Mesothelial cell of epicardium (in vitro differentiated cells): ENCODE measurements around the gene PRKN. TPM values are rescaled to one million over a fixed set of nuclear protein-coding genes. Genes with fewer than 3 reads are reported as not detected.

ENCODE experiments used
- DNase-seq, 2 experiments: peaks; one replicate each; pipeline ENCODE4 v3.0.0; 2021; ENCODE audit warnings: low spot score in 2 of 2; ENCODE audit not compliant: unreplicated experiment in 2 of 2
- H3K27ac Mint-ChIP-seq: 2 replicates; pipeline ENCODE4 v1.8.0; 2021; ENCODE audit warnings: mixed read lengths
- H3K27me3 Mint-ChIP-seq: 2 replicates; pipeline ENCODE4 v1.8.0; 2021; ENCODE audit warnings: low read depth, mixed read lengths
- H3K36me3 Mint-ChIP-seq: 2 replicates; pipeline ENCODE4 v1.8.0; 2021; ENCODE audit warnings: mixed read lengths
- H3K4me1 Mint-ChIP-seq: 2 replicates; pipeline ENCODE4 v1.8.0; 2021; ENCODE audit warnings: mixed read lengths
- H3K4me3 Mint-ChIP-seq: 2 replicates; pipeline ENCODE4 v1.8.0; 2021; ENCODE audit warnings: mild to moderate bottlenecking, moderate library complexity, mixed read lengths
- H3K9me3 Mint-ChIP-seq: 2 replicates; pipeline ENCODE4 v1.8.0; 2021; ENCODE audit warnings: mixed read lengths
- total RNA-seq: library from RNA; stranded (reverse); gene quantifications from 3 replicates; pipeline ENCODE4 v1.2.1, GENCODE V29; 2021
- TF ChIP-seq, protein P1 (sequence below): fragments of 200-600 bp; sonication (generic); IDR thresholded peaks from one replicate; pipeline ENCODE4 v1.5.0; 2021; ENCODE audit warnings: antibody characterized with exemption; ENCODE audit not compliant: unreplicated experiment

Gene PRKN
- total RNA-seq, 1 donor from 2014 or later: 7.6 TPM

DNA sequence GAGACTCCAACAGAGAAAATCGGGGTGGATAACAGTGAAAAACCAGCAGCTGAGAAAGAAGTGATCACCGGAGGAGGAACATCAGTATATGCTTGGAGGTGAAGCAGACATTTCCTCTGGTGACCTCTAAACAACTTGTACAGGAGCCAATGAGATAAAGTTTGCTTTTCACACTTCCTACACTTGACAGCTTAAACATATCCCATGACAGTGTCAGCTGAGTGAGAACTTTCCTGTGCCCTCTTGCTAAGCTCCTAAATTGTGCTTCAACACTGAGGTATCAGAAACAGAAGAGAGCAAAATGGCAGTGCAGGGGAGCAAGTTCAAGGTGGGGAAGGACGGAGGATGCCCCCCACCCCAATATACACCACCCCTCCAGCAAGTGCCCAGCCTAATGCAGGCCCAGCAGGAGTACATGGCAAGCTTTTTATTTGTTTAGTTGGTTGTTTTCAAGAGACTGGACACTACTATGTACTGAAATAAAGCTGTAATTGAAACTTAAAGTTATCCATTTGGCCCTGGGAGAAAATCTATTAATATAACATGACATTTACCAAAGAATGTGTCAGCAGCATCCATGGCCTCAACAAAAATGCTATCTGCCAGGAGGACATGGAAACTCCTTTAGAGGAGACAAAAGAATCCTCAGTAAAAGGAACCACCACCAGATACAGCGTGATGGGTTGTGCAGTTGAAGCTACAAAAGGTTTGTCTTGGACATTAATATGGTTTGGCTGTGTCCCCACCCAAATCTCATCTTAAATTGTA lies 540.2 kb downstream of the PRKN start:
- H3K9me3 Mint-ChIP-seq: peaks cover 16% of the 10 kb centered on the region
- peaks cover 9% of the 10 kb centered on the region for H3K4me1 Mint-ChIP-seq
- H3K27me3 Mint-ChIP-seq: peaks cover 1% of the 10 kb centered on the region
- H3K4me3 Mint-ChIP-seq: no peak overlapping the region
- no peaks in the 10 kb centered on the region for H3K36me3 Mint-ChIP-seq
- TF ChIP-seq, protein P1, sequence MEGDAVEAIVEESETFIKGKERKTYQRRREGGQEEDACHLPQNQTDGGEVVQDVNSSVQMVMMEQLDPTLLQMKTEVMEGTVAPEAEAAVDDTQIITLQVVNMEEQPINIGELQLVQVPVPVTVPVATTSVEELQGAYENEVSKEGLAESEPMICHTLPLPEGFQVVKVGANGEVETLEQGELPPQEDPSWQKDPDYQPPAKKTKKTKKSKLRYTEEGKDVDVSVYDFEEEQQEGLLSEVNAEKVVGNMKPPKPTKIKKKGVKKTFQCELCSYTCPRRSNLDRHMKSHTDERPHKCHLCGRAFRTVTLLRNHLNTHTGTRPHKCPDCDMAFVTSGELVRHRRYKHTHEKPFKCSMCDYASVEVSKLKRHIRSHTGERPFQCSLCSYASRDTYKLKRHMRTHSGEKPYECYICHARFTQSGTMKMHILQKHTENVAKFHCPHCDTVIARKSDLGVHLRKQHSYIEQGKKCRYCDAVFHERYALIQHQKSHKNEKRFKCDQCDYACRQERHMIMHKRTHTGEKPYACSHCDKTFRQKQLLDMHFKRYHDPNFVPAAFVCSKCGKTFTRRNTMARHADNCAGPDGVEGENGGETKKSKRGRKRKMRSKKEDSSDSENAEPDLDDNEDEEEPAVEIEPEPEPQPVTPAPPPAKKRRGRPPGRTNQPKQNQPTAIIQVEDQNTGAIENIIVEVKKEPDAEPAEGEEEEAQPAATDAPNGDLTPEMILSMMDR: no peak
- H3K27ac Mint-ChIP-seq: no peak overlapping the region
- no peak for DNase-seq

DNA sequence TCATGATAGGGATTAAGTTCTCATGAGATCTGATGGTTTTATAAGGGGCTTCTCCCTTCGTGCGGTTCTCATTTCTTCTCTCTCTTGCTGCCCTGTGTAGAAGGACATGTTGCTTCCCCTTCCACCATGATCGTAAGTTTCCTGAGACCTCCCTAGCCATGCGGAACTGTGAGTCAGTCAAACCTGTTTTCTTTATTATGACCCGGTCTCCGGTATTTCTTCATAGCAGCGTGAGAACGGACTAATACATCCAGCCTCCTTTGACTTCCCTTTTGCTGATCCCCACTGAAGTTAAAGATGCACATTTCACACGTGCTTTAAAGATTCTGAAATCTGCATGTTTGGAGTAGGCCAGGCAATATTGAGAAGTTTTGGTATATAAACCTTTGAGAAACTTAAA lies 543.1 kb downstream of the PRKN start:
- TF ChIP-seq, protein P1: no peak
- Mint-ChIP-seq H3K4me3 (no peak overlapping the region), H3K4me1 (no peaks in the 10 kb centered on the region), H3K27me3 (peaks cover 6% of the 10 kb centered on the region), H3K27ac (no peak overlapping the region), H3K36me3 (no peaks in the 10 kb centered on the region), H3K9me3 (peaks cover 16% of the 10 kb centered on the region)
- DNase-seq: no peak

DNA sequence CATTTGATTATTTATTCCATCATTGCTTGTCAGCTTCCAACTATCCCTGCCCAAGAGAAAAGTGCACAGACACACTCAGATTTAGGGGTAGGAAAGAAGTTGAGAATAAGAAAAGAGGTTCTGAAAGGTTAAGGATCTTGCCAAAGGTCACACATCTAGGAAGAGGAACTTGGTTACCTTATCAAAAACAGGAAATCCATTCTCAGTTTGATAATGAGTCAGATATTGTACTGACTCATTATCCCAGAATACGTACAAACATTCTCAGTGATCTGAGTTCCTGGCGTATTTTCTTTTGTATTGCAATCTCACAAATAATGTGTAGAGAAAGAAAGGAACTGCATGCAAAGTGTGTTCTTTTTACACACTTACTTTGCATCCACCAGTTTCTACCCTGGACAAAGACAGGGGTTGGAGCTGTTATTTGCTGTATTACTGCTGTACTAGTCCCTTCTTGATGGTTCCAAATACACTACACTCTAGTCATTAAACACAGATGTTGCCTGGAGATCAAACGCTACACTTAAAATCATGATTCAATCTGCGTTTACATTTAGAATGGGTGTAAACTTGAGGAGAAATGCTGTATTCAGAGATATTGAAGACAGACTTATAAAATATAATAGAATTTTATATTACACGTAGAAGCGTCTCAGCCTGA lies 545.7 kb downstream of the PRKN start:
- no peak overlapping the region for H3K4me3 Mint-ChIP-seq
- H3K36me3 Mint-ChIP-seq: no peaks in the 10 kb centered on the region
- H3K27me3 Mint-ChIP-seq: peaks cover 6% of the 10 kb centered on the region
- no peak for DNase-seq
- TF ChIP-seq, protein P1: no peak
- no peaks in the 10 kb centered on the region for H3K4me1 Mint-ChIP-seq
- H3K9me3 Mint-ChIP-seq: peaks cover 4% of the 10 kb centered on the region
- no peak overlapping the region for H3K27ac Mint-ChIP-seq

DNA sequence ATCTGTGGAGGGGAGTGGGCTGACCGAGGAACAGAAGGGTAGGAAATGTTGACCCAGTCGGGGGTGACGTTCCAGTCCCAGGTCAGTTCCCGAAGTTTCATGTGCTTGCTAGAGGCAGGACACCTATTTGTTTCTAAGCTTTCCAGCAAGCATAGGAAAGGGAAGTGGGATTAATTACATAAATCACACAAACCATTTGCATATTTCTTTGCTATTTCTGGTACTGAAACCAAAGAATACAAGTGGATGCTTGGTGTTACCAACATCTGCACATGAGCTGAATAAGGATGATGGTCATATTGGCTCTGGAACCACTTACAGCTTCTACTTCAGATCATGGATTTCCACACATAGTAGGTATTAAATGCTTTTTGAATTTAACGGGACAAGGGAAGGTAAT lies 546.5 kb downstream of the PRKN start:
- TF ChIP-seq, protein P1: no peak
- H3K4me1 Mint-ChIP-seq: no peaks in the 10 kb centered on the region
- no peaks in the 10 kb centered on the region for H3K9me3 Mint-ChIP-seq
- no peak overlapping the region for H3K4me3 Mint-ChIP-seq
- H3K27me3 Mint-ChIP-seq: peaks cover 6% of the 10 kb centered on the region
- DNase-seq: no peak
- no peak overlapping the region for H3K27ac Mint-ChIP-seq
- H3K36me3 Mint-ChIP-seq: no peaks in the 10 kb centered on the region

DNA sequence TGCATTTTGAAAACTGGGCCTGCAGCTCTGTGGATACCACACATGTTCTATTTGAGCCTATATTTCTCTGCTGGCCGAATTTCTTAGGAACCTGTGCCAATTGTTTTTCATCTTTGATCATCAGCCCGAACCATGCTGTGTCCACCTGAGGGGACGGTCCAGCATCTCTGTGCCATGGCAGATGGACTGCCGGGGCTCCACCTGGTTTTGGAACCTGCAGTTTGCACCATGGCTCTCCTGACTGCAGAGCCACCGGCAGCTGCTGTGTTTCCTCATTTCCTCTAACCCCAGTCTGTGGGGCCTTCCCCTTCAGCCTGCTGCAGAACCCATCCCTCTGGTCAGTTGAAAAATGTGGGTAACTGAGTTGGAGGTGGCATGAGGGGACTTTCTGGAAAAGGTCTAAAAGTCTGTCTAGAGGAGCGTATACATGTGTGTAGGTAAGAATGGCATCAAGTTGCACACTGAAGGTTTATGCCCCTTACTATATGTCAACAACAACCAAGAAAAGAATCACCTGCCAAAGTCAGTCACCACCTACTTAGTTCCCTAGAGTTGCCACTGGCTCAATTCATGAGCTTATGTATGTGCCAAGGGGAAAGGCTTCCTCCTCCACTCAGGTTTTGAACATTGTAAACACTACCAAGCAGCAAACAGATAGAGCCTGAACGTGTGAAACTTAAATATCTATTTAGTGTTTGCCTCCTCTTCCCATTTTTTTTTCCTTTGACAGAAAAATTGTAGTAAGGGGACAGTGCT lies 548.2 kb downstream of the PRKN start:
- Mint-ChIP-seq H3K27me3 (peaks cover 6% of the 10 kb centered on the region), H3K36me3 (no peaks in the 10 kb centered on the region), H3K9me3 (no peaks in the 10 kb centered on the region), H3K27ac (no peak overlapping the region), H3K4me3 (no peak overlapping the region), H3K4me1 (no peaks in the 10 kb centered on the region)
- TF ChIP-seq, protein P1: no peak
- no peak for DNase-seq
